ENCODE measurements around the gene PPAN.

DNA sequence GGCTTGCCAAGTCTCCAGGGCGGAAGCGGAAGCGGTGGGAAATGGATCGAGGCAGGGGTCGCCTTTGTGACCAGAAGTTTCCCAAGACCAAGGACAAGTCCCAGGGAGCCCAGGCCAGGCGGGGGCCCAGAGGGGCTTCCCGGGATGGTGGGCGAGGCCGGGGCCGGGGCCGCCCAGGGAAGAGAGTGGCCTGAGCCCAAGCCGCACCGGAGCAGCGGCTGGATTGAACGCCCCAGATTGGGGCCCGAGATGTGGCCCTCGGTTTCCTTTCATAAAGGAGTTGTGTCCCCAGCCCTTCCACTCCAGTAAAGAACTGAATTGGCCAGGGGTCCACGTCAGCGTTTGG, 4.8 kb downstream of the PPAN start:
- no peak for TF ChIP-seq CTCF (IDR thresholded peaks at IDR 0.05 in 2 of 3, conservative IDR thresholded peaks at IDR 0.05 in 1 of 3; ENCODE audit: borderline replicate concordance in 1 of 3, insufficient read depth in 1 of 3, low read depth in 2 of 3, low read length in 2 of 3)
- no peak for TF ChIP-seq YY1 (IDR thresholded peaks at IDR 0.05; ENCODE audit: extremely low read depth, insufficient replicate concordance, low read depth, low read length)
- TF ChIP-seq POLR2A (IDR thresholded peaks at IDR 0.05; ENCODE audit: borderline replicate concordance, extremely low read depth, insufficient read depth, insufficient read length) = no peak
- no peak for TF ChIP-seq JUND (IDR thresholded peaks at IDR 0.05)
- TF ChIP-seq CEBPB (IDR thresholded peaks at IDR 0.05; ENCODE audit: low read depth) = no peak
- TF ChIP-seq EZH2phosphoT487 (IDR thresholded peaks at IDR 0.05; ENCODE audit: borderline replicate concordance) = no peak
- no peak for TF ChIP-seq RAD21 (IDR thresholded peaks at IDR 0.05; ENCODE audit: low read depth)
- no peak for TF ChIP-seq MAX (IDR thresholded peaks at IDR 0.05)
- TF ChIP-seq POLR2AphosphoS5 (IDR thresholded peaks at IDR 0.05; ENCODE audit: low read depth, low read length) = no peak
- no peak for TF ChIP-seq EZH2 (IDR thresholded peaks at IDR 0.05)
- TF ChIP-seq ATF3 (IDR thresholded peaks at IDR 0.05) = no peak
